Measurements from ENCODE around the gene CCDC85A. TPM values are rescaled to one million over a fixed set of nuclear protein-coding genes. Genes with fewer than 3 reads are reported as not detected.

The CCDC85A gene
- polyA plus RNA-seq, 1 donor from 2014 or later, result 24.7 TPM

GRCh38 chr2:56314371-56314770 lies 130.6 kb downstream of the CCDC85A start:
- TF ChIP-seq EZH2 (IDR thresholded peaks at IDR 0.05; ENCODE audit: borderline replicate concordance, insufficient read depth, low read length, poor library complexity, severe bottlenecking) (no peak), SMC3 (conservative IDR thresholded peaks at IDR 0.05; ENCODE audit: poor library complexity) (no peak)
- Histone ChIP-seq H3K9me3 (ENCODE audit: low read length) (no peaks in the 10 kb centered on the region), H3K4me2 (ENCODE audit: low read length) (no peak overlapping the region), H3K9me2 (ENCODE audit: insufficient read depth, low read length) (no peaks in the 10 kb centered on the region), H3K27ac (ENCODE audit: low read length) (no peak overlapping the region), H3K36me3 (ENCODE audit: insufficient read depth, low read length) (no peaks in the 10 kb centered on the region), H3K9ac (ENCODE audit: low read length) (no peak overlapping the region), H3K4me3 (ENCODE audit: low read length) (no peak overlapping the region), H2AFZ (ENCODE audit: low read depth, low read length) (no peak overlapping the region), H3F3A (ENCODE audit: insufficient read depth, low read length, poor library complexity, severe bottlenecking) (no peaks in the 10 kb centered on the region), H4K20me1 (ENCODE audit: insufficient read depth) (no peaks in the 10 kb centered on the region), H3K27me3 (ENCODE audit: insufficient read depth, low read depth, low read length) (no peaks in the 10 kb centered on the region), H3K79me2 (replicated peaks; ENCODE audit: insufficient read depth, low read length) (no peaks in the 10 kb centered on the region)

GRCh38 chr2:56314796-56315195 lies 131.0 kb downstream of the CCDC85A start:
- Histone ChIP-seq H4K20me1 (ENCODE audit: insufficient read depth) (no peaks in the 10 kb centered on the region), H3K4me2 (ENCODE audit: low read length) (no peak overlapping the region), H3K4me3 (ENCODE audit: low read length) (no peak overlapping the region), H3K79me2 (replicated peaks; ENCODE audit: insufficient read depth, low read length) (no peaks in the 10 kb centered on the region), H3K27me3 (ENCODE audit: insufficient read depth, low read depth, low read length) (no peaks in the 10 kb centered on the region), H3K9ac (ENCODE audit: low read length) (no peak overlapping the region), H3K9me3 (ENCODE audit: low read length) (no peaks in the 10 kb centered on the region), H3K9me2 (ENCODE audit: insufficient read depth, low read length) (no peaks in the 10 kb centered on the region), H3K36me3 (ENCODE audit: insufficient read depth, low read length) (no peaks in the 10 kb centered on the region), H2AFZ (ENCODE audit: low read depth, low read length) (no peak overlapping the region), H3K27ac (ENCODE audit: low read length) (no peak overlapping the region), H3F3A (ENCODE audit: insufficient read depth, low read length, poor library complexity, severe bottlenecking) (no peaks in the 10 kb centered on the region)
- no peak for TF ChIP-seq RAD21 (conservative IDR thresholded peaks at IDR 0.05)
- no peak for TF ChIP-seq POLR2AphosphoS5 (IDR thresholded peaks at IDR 0.05)
- TF ChIP-seq SMC3 (conservative IDR thresholded peaks at IDR 0.05; ENCODE audit: poor library complexity), result no peak
- no peak for TF ChIP-seq CTCF (IDR thresholded peaks at IDR 0.05; ENCODE audit: poor library complexity, severe bottlenecking)
- no peak for TF ChIP-seq REST (IDR thresholded peaks at IDR 0.05; ENCODE audit: borderline replicate concordance)
- TF ChIP-seq MXI1 (conservative IDR thresholded peaks at IDR 0.05; ENCODE audit: poor library complexity, severe bottlenecking), result no peak
- no peak for TF ChIP-seq EZH2 (IDR thresholded peaks at IDR 0.05; ENCODE audit: borderline replicate concordance, insufficient read depth, low read length, poor library complexity, severe bottlenecking)
- TF ChIP-seq EP300 (conservative IDR thresholded peaks at IDR 0.05; ENCODE audit: poor library complexity, severe bottlenecking), result no peak
- TF ChIP-seq TAF1 (IDR thresholded peaks at IDR 0.05; ENCODE audit: low read depth), result no peak

DNA sequence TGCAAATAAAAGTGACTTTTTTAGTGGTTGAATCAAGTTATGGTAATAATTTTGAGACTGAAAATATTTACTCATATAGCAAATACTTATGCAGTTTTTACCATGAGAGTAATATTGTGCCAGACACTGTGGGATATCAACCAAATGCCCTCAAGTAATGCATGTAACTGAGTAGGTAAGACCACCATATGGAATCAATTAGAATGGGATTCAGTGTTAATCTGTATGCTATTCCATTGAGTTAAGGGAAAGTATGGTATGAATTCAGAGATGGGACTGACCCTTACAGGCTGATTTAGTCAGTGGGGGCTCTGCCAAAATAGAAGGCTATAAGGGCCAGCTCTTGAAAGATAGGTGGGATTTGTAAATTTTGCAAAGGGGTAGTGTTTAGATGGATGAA lies 131.6 kb downstream of the CCDC85A start:
- no peak overlapping the region for H3K9ac ChIP-seq (ENCODE audit: low read length)
- H4K20me1 ChIP-seq (ENCODE audit: insufficient read depth), result no peaks in the 10 kb centered on the region
- H3K4me2 ChIP-seq (ENCODE audit: low read length), result no peak overlapping the region
- H3K27me3 ChIP-seq (ENCODE audit: insufficient read depth, low read depth, low read length), result no peaks in the 10 kb centered on the region
- TF ChIP-seq EP300 (conservative IDR thresholded peaks at IDR 0.05; ENCODE audit: poor library complexity, severe bottlenecking) (no peak), MXI1 (conservative IDR thresholded peaks at IDR 0.05; ENCODE audit: poor library complexity, severe bottlenecking) (no peak), EZH2 (IDR thresholded peaks at IDR 0.05; ENCODE audit: borderline replicate concordance, insufficient read depth, low read length, poor library complexity, severe bottlenecking) (no peak), RAD21 (conservative IDR thresholded peaks at IDR 0.05) (no peak), TAF1 (IDR thresholded peaks at IDR 0.05; ENCODE audit: low read depth) (no peak), SMC3 (conservative IDR thresholded peaks at IDR 0.05; ENCODE audit: poor library complexity) (no peak), POLR2AphosphoS5 (IDR thresholded peaks at IDR 0.05) (no peak), REST (IDR thresholded peaks at IDR 0.05; ENCODE audit: borderline replicate concordance) (no peak), CTCF (IDR thresholded peaks at IDR 0.05; ENCODE audit: poor library complexity, severe bottlenecking) (no peak)
- no peaks in the 10 kb centered on the region for H3K79me2 ChIP-seq (replicated peaks; ENCODE audit: insufficient read depth, low read length)
- no peak overlapping the region for H3K27ac ChIP-seq (ENCODE audit: low read length)
- no peaks in the 10 kb centered on the region for H3K9me3 ChIP-seq (ENCODE audit: low read length)
- H3K9me2 ChIP-seq (ENCODE audit: insufficient read depth, low read length), result no peaks in the 10 kb centered on the region
- no peak overlapping the region for H2AFZ ChIP-seq (ENCODE audit: low read depth, low read length)
- H3K4me3 ChIP-seq (ENCODE audit: low read length), result no peak overlapping the region
- no peaks in the 10 kb centered on the region for H3K36me3 ChIP-seq (ENCODE audit: insufficient read depth, low read length)
- H3F3A ChIP-seq (ENCODE audit: insufficient read depth, low read length, poor library complexity, severe bottlenecking), result no peaks in the 10 kb centered on the region
